HepG2 (cell line): Measurements from ENCODE around the gene OAT. TPM values are rescaled to one million over a fixed set of nuclear protein-coding genes. Genes with fewer than 3 reads are reported as not detected.
A peak's percentile ranks its signal among the peaks of the same experiment; 100 is the strongest.

Experiments used
- DMAP1 ChIP-seq: IDR thresholded peaks from 2 replicates; pipeline ENCODE4 v1.6.1; 2016
- ERF ChIP-seq: IDR thresholded peaks from 2 replicates; pipeline ENCODE4 v1.6.1; 2018; ENCODE audit warnings: missing biosample characterization, missing genetic modification reagents
- FOXA1 ChIP-seq, 2 experiments: fragments of 450-650 bp in 1 of 2; sonication (generic) in 1 of 2; formaldehyde crosslinking in 1 of 2; IDR thresholded peaks; 2 replicates each; pipeline versions ENCODE4 v1.4.0 to v1.6.1; 2016 to 2020; ENCODE audit warnings: missing genetic modification reagents in 1 of 2
- GABPB1 ChIP-seq: IDR thresholded peaks from 2 replicates; pipeline ENCODE4 v1.6.1; 2016; ENCODE audit warnings: mild to moderate bottlenecking, missing genetic modification reagents, moderate library complexity, missing compliant biosample characterization
- GATAD2A ChIP-seq: IDR thresholded peaks from 2 replicates; pipeline ENCODE4 v1.6.1; 2016
- GLI4 ChIP-seq: sonication (generic); formaldehyde crosslinking; IDR thresholded peaks from 2 replicates; pipeline ENCODE4 v1.5.1; 2020; ENCODE audit warnings: missing genetic modification reagents, mild to moderate bottlenecking, moderate library complexity, borderline replicate concordance
- JUN ChIP-seq: sonication (generic); formaldehyde crosslinking; IDR thresholded peaks from 2 replicates; pipeline ENCODE4 v1.4.0; 2020; ENCODE audit warnings: mild to moderate bottlenecking, missing genetic modification reagents
- NR2F6 ChIP-seq, 2 experiments: IDR thresholded peaks; 2 replicates each; pipeline ENCODE4 v1.6.1; 2016; ENCODE audit warnings: antibody characterized with exemption in 1 of 2, mild to moderate bottlenecking in 1 of 2
- POLR2A ChIP-seq, 2 experiments: IDR thresholded peaks; 2 replicates each; pipeline ENCODE4 v1.6.1; 2011; ENCODE audit warnings: low read depth in 2 of 2, low read length in 2 of 2, mild to moderate bottlenecking in 1 of 2, moderate library complexity in 1 of 2; ENCODE audit not compliant: insufficient read depth in 1 of 2
- SALL2 ChIP-seq: sonication (generic); formaldehyde crosslinking; IDR thresholded peaks from 2 replicates; pipeline ENCODE4 v1.8.1; 2023; ENCODE audit warnings: mild to moderate bottlenecking, missing genetic modification reagents, inconsistent platforms
- SMAD3 ChIP-seq: sonication (generic); formaldehyde crosslinking; IDR thresholded peaks from 2 replicates; pipeline ENCODE4 v1.4.0; 2020; ENCODE audit warnings: missing genetic modification reagents
- SMYD3 ChIP-seq: sonication (generic); formaldehyde crosslinking; IDR thresholded peaks from 2 replicates; pipeline ENCODE4 v1.8.1; 2023; ENCODE audit warnings: mild to moderate bottlenecking, missing genetic modification reagents
- ZC3H13 ChIP-seq: sonication (generic); formaldehyde crosslinking; IDR thresholded peaks from 2 replicates; pipeline ENCODE4 v1.8.1; 2023; ENCODE audit warnings: mild to moderate bottlenecking, missing genetic modification reagents, moderate library complexity
- ZNF232 ChIP-seq: sonication (generic); formaldehyde crosslinking; IDR thresholded peaks from 2 replicates; pipeline ENCODE4 v1.4.0; 2020; ENCODE audit warnings: missing genetic modification reagents, borderline replicate concordance
- ZNF367 ChIP-seq: sonication (generic); formaldehyde crosslinking; IDR thresholded peaks from 2 replicates; pipeline ENCODE4 v1.4.0; 2020; ENCODE audit warnings: missing genetic modification reagents, borderline replicate concordance
- polyA plus RNA-seq, 8 experiments: library from polyadenylated mRNA; depleted of rRNA in 3 of 8; stranded (reverse) in 7 of 8; unstranded in 1 of 8; fragments of >200 nt; fragmentation: Illumina TruSeq in 4 of 8; extraction: Trizol in 4 of 8; gene quantifications; 2 replicates each; pipeline versions ENCODE4 v1.2.1 to v1.2.3, GENCODE V29; 2011 to 2016; ENCODE audit warnings: low read depth in 4 of 8, missing spikeins in 1 of 8, mixed read lengths in 1 of 8; ENCODE audit not compliant: insufficient read depth in 1 of 8
- total RNA-seq, 5 experiments: library from RNA; depleted of rRNA; stranded (reverse); fragments of >200 nt; fragmentation: Illumina TruSeq; extraction: Trizol; gene quantifications; 2 replicates each; pipeline ENCODE4 v1.2.3, GENCODE V29; 2016; ENCODE audit warnings: low read depth in 1 of 5
- TF ChIP-seq, protein P1 (sequence below): sonication (generic); formaldehyde crosslinking; IDR thresholded peaks from 2 replicates; pipeline ENCODE4 v1.8.1; 2023; ENCODE audit warnings: mild to moderate bottlenecking, missing genetic modification reagents
- TF ChIP-seq, protein P2 (sequence below): sonication (generic); formaldehyde crosslinking; IDR thresholded peaks from 2 replicates; pipeline ENCODE4 v1.5.0; 2020; ENCODE audit warnings: missing genetic modification reagents, mild to moderate bottlenecking, borderline replicate concordance
- TF ChIP-seq, protein P3 (sequence below): sonication (generic); formaldehyde crosslinking; IDR thresholded peaks from 2 replicates; pipeline ENCODE4 v1.9.0; 2022; ENCODE audit warnings: missing genetic modification reagents, mild to moderate bottlenecking, borderline replicate concordance
- TF ChIP-seq, protein P4 (sequence below): sonication (generic); formaldehyde crosslinking; IDR thresholded peaks from 2 replicates; pipeline ENCODE4 v1.5.0; 2020; ENCODE audit warnings: mild to moderate bottlenecking, missing genetic modification reagents, borderline replicate concordance
- TF ChIP-seq, protein P5 (sequence below): sonication (generic); formaldehyde crosslinking; IDR thresholded peaks from 2 replicates; pipeline ENCODE4 v1.5.0; 2020; ENCODE audit warnings: mild to moderate bottlenecking, missing genetic modification reagents
- TF ChIP-seq, protein P6 (sequence below): IDR thresholded peaks from 2 replicates; pipeline ENCODE4 v1.6.1; 2016; ENCODE audit warnings: mild to moderate bottlenecking

The OAT gene
- total and polyA plus RNA-seq, 2 of the 13 experiments (the other 11 are each of a cell fraction or from before 2014, with no cell fraction given): 87.8 to 96.7 TPM

DNA sequence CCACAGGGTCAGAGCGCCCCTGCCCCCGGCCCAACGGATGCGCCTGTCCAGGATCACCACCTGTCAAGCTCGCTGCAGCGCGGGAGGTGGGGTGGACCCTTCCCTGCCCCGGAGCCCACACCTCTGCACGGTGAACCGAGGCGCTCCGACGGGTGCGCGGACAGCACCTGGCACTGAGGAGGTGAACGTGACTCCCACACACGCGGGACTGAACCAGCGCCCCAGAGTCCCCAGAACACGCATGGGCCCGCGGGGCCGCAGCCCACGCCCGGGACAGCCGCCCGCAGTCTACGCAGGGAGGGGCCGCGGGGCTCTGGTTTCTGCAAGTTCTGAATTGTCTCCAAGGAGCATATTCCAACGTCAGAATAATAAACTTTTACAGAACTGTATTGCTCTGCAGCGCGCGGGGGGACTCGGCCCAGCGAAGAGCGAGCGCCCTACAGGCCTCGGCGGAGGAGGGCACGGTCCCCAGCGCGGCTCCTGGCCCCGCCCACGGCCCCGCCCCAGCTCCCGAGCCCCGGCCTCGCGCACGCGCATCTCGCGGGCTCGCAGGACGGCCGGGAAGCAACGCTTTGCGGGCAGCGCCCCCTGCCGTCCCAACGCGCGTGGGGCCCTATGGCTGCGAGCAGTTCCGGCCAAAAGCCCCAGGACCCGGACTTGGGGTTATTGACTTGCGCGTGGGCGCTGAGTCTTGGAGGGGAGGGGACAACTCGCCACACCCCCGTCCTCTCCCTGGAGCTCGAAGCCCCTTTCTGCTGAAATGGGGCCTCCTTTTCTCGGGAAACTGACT lies 29.7 kb downstream of the OAT start (continued):
- no peak for TF ChIP-seq JUN
- no peak for TF ChIP-seq SMYD3 (CRISPR knock-in tag)
- TF ChIP-seq, protein P1, sequence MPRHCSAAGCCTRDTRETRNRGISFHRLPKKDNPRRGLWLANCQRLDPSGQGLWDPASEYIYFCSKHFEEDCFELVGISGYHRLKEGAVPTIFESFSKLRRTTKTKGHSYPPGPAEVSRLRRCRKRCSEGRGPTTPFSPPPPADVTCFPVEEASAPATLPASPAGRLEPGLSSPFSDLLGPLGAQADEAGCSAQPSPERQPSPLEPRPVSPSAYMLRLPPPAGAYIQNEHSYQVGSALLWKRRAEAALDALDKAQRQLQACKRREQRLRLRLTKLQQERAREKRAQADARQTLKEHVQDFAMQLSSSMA (CRISPR knock-in tag): no peak
- no peak for TF ChIP-seq NR2F6 (IDR thresholded peaks at IDR 0.05)
- TF ChIP-seq NR2F6 (CRISPR knock-in tag; IDR thresholded peaks at IDR 0.05): no peak
- TF ChIP-seq, protein P2, sequence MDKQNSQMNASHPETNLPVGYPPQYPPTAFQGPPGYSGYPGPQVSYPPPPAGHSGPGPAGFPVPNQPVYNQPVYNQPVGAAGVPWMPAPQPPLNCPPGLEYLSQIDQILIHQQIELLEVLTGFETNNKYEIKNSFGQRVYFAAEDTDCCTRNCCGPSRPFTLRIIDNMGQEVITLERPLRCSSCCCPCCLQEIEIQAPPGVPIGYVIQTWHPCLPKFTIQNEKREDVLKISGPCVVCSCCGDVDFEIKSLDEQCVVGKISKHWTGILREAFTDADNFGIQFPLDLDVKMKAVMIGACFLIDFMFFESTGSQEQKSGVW: no peak
- 0 out of 2 replicates have a peak, but pooled peaks have one; percentile 44 for TF ChIP-seq ERF
- TF ChIP-seq GATAD2A (CRISPR knock-in tag): 0 out of 2 replicates have a peak, but pooled peaks have one; percentile 25
- TF ChIP-seq ZNF232: peak; percentile 16; the same call in 1 of the 2 replicates
- no peak for TF ChIP-seq DMAP1 (CRISPR knock-in tag)
- TF ChIP-seq FOXA1 (IDR thresholded peaks at IDR 0.05): no peak
- peak; percentile 39 for TF ChIP-seq FOXA1 (CRISPR knock-in tag; IDR thresholded peaks at IDR 0.05)
- no peak for TF ChIP-seq ZNF367 (CRISPR knock-in tag)
- TF ChIP-seq SMAD3 (CRISPR knock-in tag): no peak
- peak; percentile 38; the same call in 1 of the 2 replicates for TF ChIP-seq SALL2 (CRISPR knock-in tag)
- TF ChIP-seq, protein P3, sequence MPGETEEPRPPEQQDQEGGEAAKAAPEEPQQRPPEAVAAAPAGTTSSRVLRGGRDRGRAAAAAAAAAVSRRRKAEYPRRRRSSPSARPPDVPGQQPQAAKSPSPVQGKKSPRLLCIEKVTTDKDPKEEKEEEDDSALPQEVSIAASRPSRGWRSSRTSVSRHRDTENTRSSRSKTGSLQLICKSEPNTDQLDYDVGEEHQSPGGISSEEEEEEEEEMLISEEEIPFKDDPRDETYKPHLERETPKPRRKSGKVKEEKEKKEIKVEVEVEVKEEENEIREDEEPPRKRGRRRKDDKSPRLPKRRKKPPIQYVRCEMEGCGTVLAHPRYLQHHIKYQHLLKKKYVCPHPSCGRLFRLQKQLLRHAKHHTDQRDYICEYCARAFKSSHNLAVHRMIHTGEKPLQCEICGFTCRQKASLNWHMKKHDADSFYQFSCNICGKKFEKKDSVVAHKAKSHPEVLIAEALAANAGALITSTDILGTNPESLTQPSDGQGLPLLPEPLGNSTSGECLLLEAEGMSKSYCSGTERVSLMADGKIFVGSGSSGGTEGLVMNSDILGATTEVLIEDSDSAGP (CRISPR knock-in tag): 0 out of 2 replicates have a peak, but pooled peaks have one; percentile 3
- TF ChIP-seq, protein P4, sequence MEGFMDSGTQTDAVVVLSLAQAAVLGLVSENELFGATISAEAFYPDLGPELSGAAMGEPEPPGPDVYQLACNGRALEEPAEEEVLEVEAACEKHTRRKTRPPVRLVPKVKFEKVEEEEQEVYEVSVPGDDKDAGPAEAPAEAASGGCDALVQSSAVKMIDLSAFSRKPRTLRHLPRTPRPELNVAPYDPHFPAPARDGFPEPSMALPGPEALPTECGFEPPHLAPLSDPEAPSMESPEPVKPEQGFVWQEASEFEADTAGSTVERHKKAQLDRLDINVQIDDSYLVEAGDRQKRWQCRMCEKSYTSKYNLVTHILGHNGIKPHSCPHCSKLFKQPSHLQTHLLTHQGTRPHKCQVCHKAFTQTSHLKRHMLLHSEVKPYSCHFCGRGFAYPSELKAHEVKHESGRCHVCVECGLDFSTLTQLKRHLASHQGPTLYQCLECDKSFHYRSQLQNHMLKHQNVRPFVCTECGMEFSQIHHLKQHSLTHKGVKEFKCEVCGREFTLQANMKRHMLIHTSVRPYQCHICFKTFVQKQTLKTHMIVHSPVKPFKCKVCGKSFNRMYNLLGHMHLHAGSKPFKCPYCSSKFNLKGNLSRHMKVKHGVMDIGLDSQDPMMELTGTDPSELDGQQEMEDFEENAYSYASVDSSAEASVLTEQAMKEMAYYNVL (CRISPR knock-in tag): no peak
- TF ChIP-seq ZC3H13 (CRISPR knock-in tag): 0 out of 2 replicates have a peak, but pooled peaks have one; percentile 36
- no peak for TF ChIP-seq POLR2A (IDR thresholded peaks at IDR 0.05; ENCODE audit: insufficient read depth in 1 of 2, low read depth in 2 of 2, low read length in 2 of 2)
- peak; percentile 59 for TF ChIP-seq GABPB1 (CRISPR knock-in tag)
- TF ChIP-seq, protein P5, sequence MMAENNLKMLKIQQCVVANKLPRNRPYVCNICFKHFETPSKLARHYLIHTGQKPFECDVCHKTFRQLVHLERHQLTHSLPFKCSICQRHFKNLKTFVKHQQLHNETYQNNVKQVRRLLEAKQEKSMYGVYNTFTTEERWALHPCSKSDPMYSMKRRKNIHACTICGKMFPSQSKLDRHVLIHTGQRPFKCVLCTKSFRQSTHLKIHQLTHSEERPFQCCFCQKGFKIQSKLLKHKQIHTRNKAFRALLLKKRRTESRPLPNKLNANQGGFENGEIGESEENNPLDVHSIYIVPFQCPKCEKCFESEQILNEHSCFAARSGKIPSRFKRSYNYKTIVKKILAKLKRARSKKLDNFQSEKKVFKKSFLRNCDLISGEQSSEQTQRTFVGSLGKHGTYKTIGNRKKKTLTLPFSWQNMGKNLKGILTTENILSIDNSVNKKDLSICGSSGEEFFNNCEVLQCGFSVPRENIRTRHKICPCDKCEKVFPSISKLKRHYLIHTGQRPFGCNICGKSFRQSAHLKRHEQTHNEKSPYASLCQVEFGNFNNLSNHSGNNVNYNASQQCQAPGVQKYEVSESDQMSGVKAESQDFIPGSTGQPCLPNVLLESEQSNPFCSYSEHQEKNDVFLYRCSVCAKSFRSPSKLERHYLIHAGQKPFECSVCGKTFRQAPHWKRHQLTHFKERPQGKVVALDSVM (CRISPR knock-in tag): no peak
- TF ChIP-seq, protein P6, sequence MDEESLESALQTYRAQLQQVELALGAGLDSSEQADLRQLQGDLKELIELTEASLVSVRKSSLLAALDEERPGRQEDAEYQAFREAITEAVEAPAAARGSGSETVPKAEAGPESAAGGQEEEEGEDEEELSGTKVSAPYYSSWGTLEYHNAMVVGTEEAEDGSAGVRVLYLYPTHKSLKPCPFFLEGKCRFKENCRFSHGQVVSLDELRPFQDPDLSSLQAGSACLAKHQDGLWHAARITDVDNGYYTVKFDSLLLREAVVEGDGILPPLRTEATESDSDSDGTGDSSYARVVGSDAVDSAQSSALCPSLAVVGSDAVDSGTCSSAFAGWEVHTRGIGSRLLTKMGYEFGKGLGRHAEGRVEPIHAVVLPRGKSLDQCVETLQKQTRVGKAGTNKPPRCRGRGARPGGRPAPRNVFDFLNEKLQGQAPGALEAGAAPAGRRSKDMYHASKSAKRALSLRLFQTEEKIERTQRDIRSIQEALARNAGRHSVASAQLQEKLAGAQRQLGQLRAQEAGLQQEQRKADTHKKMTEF (CRISPR knock-in tag): no peak
- no peak for TF ChIP-seq GLI4
